ENCODE results near the gene SAA2.
"Not testable (repeated sequence)": the region's sequence is repeated elsewhere in the genome, so short reads cannot be mapped to it uniquely, and the experiment has no call there.

The SAA2 gene

DNA sequence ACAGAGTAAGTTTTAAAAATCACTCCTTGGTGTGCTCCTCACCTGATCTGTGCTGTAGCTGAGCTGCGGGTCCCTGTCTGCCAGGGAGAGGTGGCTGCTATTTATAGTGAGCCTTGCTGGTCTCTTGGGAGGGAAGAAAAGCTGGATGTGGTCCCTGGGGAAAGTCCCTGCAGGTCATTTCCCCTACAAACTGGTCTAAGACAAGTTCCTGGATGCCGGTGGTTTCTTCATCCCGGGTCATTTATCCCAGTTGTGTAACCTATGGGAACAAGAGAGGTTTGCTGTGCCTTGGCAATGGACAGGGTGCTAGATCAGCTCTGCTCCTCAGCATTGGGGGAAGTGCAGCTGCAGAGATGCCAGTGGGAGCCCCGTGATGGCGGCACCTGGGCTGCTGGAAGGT lies at the start of gene SAA2:
TSS of gene SAA2 (minus strand) at position 108 of the 400 bp plus-strand sequence. CDS start 657 bp downstream, outside the sequence.
- DNase-seq (ENCODE audit: low read depth): no peak

DNA sequence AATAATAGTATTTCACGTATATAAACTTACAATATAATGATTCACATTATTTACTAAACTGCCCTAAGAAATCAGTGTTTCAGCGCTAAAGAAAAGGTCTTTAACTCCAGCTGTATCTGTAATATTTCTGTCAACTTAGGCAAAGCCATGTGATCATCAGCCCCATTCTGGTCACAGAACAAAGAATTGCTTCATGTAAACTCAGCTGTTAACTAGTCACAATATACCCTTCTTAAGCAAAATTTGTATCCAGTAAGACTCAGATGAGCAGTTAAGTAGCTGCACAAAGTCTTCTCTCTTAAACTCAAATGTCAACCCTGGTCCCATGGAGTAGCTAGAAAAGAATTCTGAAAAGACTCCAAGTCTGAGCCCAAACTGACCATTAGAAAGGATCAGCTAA lies 46.8 kb upstream of the SAA2 start:
- no peak for DNase-seq (ENCODE audit: low read depth)

DNA sequence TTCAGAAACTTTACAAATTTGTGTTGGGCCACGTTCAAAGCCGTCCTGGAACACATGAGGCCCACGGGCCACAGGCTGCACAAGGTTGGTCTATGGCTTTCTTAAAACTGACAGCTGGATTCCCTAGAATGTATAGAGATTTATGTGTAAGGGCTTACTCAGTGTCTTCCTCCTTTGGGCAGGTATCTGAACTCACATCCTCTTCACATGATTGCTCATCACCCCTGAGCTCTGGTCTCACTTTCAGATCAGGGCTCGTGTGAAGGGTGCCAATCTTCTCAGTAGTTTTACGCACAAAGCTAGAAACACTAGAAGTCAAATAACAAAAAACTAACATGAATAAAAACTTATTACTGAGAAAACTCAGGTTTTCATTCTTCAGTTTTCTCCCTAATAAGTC lies 46.4 kb upstream of the SAA2 start:
- no peak for DNase-seq (ENCODE audit: low read depth)

DNA sequence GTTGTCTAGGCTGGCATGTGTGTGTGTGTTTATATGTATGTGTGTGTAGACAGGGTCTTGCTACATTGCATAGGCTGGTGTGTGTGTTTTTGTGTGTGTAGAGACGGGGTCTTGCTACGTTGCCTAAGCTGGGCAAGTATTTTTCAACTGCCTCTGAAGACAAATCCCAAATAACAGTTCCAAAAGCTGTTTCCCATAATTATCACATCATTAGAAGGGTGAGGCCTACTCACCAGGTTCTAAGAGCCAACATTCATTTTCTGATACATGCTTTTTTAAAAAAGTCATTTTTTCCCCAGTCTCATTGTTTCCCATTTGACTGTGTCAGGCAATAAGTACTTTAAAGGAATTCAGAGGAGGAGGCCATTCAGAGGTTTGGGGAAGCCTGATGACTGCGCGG lies 40.4 kb upstream of the SAA2 start:
- no peak for DNase-seq (ENCODE audit: low read depth)

DNA sequence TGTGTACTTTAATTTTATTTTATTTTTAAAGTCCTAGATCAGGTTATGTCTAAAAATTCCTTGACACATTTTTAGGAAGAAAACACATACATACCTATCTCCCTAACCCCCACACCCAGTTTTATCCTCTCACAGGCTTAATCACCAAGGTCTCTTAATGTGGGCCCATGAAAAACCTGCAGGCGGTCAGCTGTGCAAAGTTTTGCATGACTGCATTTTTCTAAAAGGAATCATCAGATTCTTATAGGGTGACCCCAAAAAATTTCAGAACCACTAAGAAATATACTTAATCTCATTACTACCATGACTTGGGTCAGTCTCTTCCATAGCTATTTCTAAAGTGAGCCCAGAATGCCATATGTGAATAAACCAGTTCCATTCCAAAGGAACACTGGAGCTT lies 37.4 kb upstream of the SAA2 start:
- no peak for DNase-seq (ENCODE audit: low read depth)

DNA sequence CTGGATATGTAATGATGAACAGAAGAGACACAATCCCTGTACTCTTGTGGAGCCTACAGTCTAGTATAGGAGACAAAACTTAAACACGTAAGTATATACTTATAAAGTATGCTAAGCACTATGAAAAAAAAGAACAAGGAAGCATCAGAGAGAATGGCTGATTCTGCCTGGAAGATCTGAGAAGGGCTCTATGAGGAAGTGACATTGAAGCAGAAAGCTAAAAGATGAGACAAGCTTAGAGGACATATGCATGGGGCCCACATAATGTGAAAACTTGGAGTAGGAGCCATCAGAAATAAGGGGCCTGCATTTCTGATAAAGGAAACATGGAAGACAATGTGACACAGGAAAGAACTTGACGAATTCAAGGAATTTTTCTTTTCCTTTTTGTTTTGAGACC lies 34.2 kb upstream of the SAA2 start:
- no peak for DNase-seq (ENCODE audit: low read depth)

DNA sequence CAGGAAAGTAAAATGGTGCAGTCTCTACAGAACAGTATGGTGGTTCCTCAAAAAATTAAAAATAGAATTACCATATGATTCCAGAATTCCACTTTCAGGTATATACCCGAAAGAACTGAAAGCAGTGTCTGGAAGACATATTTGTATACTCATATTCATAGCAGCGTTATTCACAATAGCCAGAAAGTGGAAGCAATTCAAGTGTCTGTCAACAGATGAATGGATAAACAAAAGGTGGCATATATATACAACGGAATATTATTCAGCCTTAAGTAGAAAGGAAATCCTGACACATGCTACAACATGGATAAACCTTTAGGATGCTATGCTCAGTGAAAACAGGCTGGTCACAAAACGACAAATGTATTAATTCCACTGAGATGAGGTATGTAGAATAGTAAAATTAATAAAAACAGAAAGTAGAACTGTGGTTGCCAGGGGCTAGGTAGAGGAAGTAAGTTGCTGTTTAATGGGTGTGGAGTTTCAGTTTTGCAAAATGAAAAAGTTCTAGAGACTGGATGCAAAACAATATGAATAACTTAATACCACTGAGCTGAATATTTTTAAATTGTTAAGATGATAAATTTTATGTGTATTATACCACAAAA lies 32.1 kb upstream of the SAA2 start:
- DNase-seq (ENCODE audit: low read depth): no peak

DNA sequence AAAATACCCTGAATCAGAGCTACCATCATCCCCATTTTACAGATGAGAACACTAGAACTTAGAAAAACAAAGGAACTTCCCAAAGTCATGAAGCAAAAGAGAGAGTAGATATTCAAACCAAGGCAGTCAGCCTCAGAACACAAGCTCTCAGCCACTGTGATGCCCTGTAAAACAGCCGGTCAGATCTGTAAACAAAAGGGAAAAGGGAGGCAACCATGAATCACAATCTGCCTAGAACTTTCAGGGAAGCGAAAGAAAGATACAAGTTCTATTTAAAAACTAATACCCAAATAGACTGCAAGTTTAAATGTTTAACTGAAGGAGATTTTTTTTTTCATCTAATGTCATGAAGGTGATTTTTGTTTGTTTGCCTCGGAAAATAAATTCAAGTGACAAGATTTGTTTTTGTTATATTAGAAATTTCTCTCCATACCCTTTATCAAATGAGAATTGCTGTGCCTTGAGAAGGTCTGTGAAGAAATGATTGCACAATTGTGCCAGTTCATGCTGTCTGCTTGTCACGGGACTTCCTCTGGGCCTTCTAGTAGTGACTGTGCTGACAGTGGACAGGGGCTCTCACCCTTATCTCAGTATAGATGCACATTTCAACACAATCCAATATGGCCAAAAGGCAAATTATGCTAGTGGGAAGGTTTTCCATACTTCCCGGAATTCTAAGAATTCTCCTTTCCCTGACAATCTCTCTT lies 29.2 kb upstream of the SAA2 start:
- no peak for DNase-seq (ENCODE audit: low read depth)

DNA sequence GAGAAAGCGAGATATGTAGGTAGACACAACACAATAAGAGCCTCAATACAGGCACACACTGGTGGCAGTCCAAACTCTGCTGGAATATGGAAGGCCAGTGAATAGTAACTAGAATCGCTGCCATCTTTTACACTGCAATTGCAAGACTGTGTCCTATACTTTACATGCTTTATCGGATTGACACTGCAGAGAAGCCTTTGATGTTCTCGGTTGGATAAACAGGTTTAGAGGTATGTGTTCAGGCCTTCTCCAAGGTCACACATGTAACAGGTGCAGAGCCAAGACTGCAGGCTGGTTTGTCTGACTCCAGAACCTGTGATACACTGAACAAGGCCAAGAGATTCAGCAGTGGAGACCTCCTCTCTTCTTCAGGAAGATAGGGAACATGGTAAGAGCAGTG lies 22.7 kb upstream of the SAA2 start:
- DNase-seq (ENCODE audit: low read depth): no peak

DNA sequence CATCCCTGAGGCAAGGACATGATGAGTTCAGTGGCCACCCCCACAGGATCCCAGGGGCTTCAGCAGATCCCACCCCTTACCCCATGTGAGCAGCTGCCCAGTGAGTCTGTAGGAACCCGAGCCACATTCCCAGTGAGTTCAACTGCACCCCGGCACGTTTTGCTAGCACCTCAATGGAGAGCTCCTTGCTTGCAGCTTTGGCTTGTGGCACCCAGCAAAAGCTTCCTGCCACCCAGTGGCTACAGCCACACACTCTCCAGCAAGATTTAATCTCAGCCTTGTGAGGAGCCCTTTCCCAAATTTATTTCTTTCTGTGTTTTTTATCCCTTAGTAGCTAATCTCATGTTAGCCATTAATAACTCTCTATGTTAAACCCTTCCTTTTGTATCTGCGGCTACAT lies 21.6 kb upstream of the SAA2 start:
- no peak for DNase-seq (ENCODE audit: low read depth)

DNA sequence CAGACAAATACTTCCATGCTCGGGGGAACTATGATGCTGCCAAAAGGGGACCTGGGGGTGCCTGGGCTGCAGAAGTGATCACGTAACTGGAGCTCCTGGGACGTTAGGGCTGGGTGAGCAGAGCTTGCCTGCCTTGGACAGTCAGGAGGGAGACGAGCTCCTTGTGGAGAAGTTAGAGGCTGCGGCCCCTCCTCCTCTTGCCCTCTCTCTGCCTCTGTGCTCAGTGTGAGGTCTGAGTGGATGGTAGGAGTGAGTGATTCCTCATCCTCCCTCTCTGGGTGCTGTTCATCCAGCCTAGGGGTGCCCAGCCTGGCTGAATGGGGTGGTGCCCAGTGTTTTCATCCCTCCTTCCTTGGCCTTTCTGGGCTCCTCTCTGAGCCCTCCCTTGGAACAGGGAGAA lies 20.8 kb upstream of the SAA2 start:
- not testable (repeated sequence) for DNase-seq (ENCODE audit: low read depth)

DNA sequence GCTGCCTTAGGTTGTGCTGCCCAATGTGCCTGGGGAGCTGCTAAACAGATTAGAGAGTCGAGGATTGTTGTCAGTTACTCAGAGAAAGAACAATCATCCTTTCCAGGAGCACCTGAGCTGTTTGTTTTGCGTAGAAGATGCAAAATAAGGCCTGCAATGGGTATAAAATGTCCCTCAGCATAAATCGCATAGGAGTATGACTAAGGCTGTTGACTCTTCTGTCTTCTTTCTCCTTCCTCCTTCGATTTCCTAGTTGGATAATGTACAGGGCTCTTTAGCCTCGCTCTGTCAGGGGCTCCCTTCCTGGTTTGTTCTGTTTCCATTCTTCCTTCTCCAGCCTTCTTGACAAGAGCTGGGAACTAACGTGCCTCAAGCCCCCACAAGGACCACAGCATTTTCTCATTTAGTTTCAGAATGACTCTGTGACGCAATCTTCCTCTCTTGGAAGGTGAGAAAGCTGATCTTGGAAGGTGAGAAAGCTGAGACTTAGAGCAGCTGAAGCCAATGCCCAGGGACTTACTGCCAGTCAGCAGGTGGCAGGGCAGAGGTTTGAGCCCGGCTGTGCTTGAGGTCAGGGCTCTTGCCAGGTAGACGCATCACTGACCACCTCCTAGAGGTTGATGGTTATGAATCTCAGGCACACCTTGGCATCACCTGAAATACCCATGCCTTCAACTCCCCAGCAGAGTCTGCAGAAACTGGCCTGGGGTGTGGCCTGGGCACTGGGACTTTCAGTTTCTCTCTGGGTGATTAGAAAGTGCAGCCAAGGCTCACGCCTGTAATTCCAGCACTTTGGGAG lies 19.1 kb upstream of the SAA2 start:
- not testable (repeated sequence) for DNase-seq (ENCODE audit: low read depth)

DNA sequence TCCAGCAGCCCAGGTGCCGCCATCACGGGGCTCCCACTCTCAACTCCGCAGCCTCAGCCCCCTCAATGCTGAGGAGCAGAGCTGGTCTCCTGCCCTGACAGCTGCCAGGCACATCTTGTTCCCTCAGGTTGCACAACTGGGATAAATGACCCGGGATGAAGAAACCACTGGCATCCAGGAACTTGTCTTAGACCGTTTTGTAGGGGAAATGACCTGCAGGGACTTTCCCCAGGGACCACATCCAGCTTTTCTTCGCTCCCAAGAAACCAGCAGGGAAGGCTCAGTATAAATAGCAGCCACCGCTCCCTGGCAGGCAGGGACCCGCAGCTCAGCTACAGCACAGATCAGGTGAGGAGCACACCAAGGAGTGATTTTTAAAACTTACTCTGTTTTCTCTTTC lies 17.5 kb upstream of the SAA2 start, which contains the start of gene SAA1:
TSS of gene SAA1 (plus strand) at position 316 of the 400 bp plus-strand sequence. CDS start 624 bp downstream, outside the sequence.
- no peak for DNase-seq (ENCODE audit: low read depth)

DNA sequence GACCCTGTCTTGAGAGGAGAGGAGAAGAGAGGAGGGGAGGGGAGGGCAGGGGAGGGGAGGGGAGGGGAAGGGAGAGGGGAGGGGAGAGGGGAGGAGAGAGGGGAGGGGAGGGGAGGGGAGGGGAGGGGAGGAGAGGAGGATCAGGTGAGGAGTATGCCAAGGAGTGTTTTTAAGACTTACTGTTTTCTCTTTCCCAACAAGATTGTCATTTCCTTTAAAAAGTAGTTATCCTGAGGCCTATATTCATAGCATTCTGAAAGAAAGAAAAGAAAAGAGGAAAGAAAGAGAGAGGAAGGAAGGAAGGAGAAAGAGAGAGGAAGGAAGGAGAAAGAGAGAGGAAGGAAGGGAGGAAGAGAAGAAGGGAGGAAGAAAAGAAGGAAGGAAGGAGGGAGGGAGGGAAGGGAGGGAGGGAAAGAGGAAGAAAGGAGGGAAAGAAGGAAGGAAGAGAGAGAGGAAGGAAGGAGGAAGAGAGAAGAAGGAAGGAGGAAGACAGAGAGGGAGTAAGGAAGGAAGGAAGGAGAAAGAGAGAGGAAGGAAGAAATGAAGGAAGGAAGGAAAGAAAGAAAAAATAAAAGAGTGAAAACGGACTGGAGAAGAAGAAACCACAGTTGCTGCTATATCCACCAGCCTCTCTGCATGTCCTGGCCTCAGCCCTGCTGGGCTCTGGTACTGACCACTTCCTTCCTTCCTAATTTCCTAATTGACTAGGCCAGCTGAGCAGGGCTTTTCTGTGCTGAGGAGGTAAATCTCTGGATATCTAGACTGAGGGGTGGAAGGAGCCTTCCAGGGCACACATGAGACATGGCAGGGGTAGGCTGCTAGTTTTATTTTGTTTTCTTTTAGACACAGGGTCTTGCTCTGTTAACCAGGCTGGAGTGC lies 16.4 kb upstream of the SAA2 start:
- DNase-seq (ENCODE audit: low read depth): no peak

DNA sequence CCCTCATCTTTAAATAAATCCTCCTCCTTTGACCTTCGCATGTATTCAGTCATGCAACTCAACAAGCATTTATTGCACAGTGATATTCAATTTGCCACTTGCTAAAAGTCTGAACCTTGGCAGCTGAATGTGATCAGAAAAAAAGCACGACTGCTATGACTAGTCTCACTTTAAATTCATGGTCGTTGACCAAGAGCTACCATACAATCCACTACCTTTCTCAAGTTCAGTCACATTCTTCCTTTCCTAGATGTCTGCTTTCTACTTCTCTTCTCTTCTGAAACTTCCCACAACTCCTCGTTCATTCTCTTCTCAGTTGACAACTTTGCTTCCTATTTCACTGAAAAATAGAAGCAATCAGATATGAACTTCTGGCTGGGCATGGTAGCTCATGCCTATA lies 15.6 kb upstream of the SAA2 start:
- DNase-seq (ENCODE audit: low read depth): no peak

DNA sequence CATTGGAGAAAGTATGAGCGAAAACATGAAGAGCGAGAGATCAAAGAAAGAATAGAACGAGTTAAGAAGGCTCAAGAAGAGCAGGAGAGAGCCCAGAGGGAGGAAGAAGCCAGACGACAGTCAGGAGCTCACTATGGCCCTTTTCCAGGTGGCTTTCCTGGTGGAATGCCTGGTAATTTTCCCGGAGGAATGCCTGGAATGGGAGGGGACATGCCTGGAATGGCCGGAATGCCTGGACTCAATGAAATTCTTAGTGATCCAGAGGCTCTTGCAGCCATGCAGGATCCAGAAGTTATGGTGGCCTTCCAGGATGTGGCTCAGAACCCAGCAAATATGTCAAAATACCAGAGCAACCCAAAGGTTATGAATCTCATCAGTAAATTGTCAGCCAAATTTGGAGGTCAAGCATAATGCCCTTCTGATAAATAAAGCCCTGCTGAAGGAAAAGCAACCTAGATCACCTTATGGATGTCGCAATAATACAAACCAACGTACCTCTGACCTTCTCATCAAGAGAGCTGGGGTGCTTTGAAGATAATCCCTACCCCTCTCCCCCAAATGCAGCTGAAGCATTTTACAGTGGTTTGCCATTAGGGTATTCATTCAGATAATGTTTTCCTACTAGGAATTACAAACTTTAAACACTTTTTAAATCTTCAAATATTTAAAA lies 14.3 kb upstream of the SAA2 start:
- not testable (repeated sequence) for DNase-seq (ENCODE audit: low read depth)

DNA sequence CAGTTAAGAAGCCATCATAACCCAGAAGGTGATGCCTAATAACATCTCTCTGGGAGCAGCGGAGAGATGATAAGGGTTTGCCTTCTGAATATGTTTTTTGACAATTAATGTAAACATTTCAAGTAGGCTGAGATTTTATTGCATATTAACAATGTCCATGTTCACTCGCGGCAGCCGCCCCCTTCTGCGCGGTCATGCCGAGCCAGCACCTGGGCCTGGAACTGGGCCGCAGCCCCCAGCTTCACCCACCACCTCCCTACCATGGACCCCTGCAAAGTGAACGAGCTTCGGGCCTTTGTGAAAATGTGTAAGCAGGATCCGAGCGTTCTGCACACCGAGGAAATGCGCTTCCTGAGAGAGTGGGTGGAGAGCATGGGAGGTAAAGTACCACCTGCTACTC lies 13.3 kb upstream of the SAA2 start:
- DNase-seq (ENCODE audit: low read depth): no peak

DNA sequence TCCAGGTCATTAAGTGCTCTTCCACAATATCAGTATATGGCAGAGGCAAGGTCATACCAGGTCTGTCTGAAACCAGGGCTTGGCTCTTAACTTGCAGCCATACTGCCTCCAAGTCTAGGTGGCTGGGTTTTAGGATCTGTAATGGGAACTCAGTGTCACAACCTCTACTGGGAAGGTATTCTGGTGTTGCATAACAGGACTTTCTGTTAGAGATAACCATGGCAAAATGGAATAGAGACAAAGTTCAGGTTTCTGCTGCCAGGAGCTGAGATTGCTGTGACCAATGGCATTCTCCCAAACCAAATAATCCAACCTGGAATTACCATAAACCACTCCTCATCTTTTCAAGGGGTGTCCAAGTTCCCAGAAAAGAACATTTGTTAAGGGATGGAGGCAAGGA lies 10.8 kb upstream of the SAA2 start:
- no peak for DNase-seq (ENCODE audit: low read depth)

DNA sequence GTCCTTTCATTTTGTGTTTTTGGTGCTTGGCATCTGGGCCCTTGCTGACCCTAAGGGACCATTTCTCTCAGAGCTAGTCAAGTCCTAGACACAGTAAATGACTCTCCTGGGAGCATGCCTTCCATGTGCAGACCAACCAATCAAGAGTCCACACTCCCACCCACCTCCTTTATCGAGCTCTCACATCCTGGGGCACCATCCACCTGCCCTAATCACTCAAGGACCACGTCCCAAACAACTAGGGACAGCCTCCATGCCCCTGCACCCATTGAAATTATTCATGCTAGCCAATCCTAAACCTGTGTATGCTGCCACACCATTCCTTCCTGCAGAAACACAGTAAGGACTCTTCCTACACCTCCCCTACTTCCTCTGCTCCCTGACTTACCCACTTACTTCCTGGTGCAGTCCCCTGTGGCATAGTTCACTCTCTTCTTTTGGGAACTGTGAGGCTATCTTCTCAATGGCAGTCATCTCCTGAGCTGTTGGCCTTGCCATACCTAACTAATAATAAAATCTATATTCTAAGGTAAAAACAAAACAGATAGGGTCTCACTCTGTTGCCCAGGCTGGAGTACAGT lies 6.4 kb upstream of the SAA2 start:
- DNase-seq (ENCODE audit: low read depth): no peak

DNA sequence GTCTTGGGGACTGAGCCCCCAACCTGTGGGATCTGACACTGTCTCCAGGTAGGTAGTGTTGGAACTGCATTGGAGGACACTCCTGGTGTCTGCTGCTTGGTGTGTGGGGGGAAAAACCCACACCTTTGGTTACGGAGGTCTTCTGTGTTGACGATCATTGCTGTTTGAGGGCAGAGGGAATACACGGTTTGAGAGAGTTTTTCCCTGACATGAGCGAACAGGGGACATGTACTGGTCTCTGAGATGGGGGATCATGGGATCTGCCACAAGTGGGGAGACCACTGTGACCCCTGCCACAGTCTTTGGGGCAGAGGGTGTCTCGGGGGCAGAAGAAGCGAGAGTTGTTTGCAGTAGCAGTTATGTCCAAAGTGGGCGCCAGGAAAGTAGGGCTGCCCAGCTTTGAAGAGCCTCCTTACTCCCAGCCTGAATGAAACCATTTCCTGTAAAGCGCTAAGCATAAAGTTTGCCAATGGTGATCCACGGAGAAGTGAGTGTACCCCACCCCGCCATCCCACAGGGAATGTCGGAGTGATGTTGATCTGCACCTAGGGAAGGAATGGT lies 5.4 kb upstream of the SAA2 start:
- no peak for DNase-seq (ENCODE audit: low read depth)

DNA sequence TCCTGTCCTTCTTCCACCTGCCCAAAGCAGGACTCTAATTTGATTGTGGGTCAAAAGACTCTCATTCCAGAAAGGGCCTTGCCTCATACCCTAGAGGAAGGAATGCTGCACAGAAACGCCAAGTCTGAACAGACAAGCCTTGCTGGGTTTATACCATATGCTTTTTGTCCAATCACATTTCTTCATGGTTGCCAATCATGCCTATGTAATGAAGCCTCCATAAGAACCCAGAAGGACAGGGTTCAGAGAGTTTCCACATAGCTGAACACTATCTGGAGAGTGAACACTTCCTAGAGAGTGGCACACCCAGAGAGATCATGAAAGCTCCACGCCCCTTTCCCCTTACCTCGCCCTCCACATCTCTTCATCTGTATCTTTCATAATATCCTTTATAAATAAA lies 4.8 kb upstream of the SAA2 start:
- DNase-seq (ENCODE audit: low read depth): no peak
